Skeletal muscle tissue (tissue), 4 donors: ENCODE data around the gene SLC25A12. TPM values are rescaled to one million over a fixed set of nuclear protein-coding genes. Genes with fewer than 3 reads are reported as not detected.

Source experiments
- H3K27ac ChIP-seq: one replicate; pipeline ENCODE4 v1.7.0; 2013; ENCODE audit warnings: mild to moderate bottlenecking, low read depth, low read length, inconsistent platforms
- H3K27me3 ChIP-seq, 3 donors: one replicate each; pipeline ENCODE4 v1.7.0; 2013; ENCODE audit warnings: low read length in 3 of 3; ENCODE audit not compliant: control insufficient read depth in 3 of 3, insufficient read depth in 3 of 3
- H3K36me3 ChIP-seq, 3 donors: one replicate each; pipeline ENCODE4 v1.7.0; 2013; ENCODE audit warnings: low read length in 3 of 3; ENCODE audit not compliant: control insufficient read depth in 3 of 3, insufficient read depth in 3 of 3
- H3K4me1 ChIP-seq, 3 donors: one replicate each; pipeline ENCODE4 v1.7.0; 2013; ENCODE audit warnings: low read length in 3 of 3, mild to moderate bottlenecking in 3 of 3; ENCODE audit not compliant: control insufficient read depth in 3 of 3, insufficient read depth in 3 of 3
- H3K4me3 ChIP-seq, 3 donors: one replicate each; pipeline ENCODE4 v1.7.0; 2013; ENCODE audit warnings: low read length in 3 of 3
- H3K9ac ChIP-seq, 3 donors: one replicate each; pipeline ENCODE4 v1.7.0; 2013; ENCODE audit warnings: low read length in 3 of 3, mild to moderate bottlenecking in 3 of 3, moderate library complexity in 2 of 3, low read depth in 1 of 3
- H3K9me3 ChIP-seq, 3 donors: one replicate each; pipeline ENCODE4 v1.7.0; 2013; ENCODE audit warnings: low read length in 3 of 3; ENCODE audit not compliant: control insufficient read depth in 3 of 3
- total RNA-seq: library from RNA; depleted of rRNA; stranded (reverse); fragments of >200 nt; gene quantifications from one replicate; pipeline ENCODE4 v1.2.3, GENCODE V29; 2014
- donor health status: Osteomylitis.

Gene SLC25A12
- total RNA-seq, 1 donor from 2014 or later, result 27.7 TPM

GRCh38 chr2:171874517-171874916, 19.5 kb downstream of the SLC25A12 start:
- Histone ChIP-seq H3K27ac (no peak overlapping the region), H3K9ac (no peak overlapping the region), H3K27me3 (no peaks in the 10 kb centered on the region), H3K36me3 (peaks cover 0 to 2% (median 0%) of the 10 kb centered on the region in 3 donors), H3K4me1 (peaks cover 6 to 12% (median 11%) of the 10 kb centered on the region in 3 donors), H3K9me3 (no peaks in the 10 kb centered on the region), H3K4me3 (no peak overlapping the region)

GRCh38 chr2:171864357-171864985, 29.6 kb downstream of the SLC25A12 start:
- Histone ChIP-seq H3K27ac (no peak overlapping the region), H3K36me3 (peaks cover 0 to 3% (median 2%) of the 10 kb centered on the region in 3 donors), H3K9me3 (no peaks in the 10 kb centered on the region), H3K9ac (no peak overlapping the region), H3K4me3 (peak overlapping the region in 1 of 3 donors; percentile 8), H3K4me1 (peaks cover 12 to 17% (median 15%) of the 10 kb centered on the region in 3 donors), H3K27me3 (no peaks in the 10 kb centered on the region)

- Histone ChIP-seq H3K9ac (no peak overlapping the region), H3K9me3 (no peaks in the 10 kb centered on the region), H3K27ac (no peak overlapping the region), H3K4me3 (no peak overlapping the region), H3K27me3 (no peaks in the 10 kb centered on the region), H3K4me1 (peaks cover 14 to 15% (median 14%) of the 10 kb centered on the region in 3 donors), H3K36me3 (peaks cover 0 to 2% (median 0%) of the 10 kb centered on the region in 3 donors)
Measured at GRCh38 chr2:171862501-171862900, 31.5 kb downstream of the SLC25A12 start.

DNA sequence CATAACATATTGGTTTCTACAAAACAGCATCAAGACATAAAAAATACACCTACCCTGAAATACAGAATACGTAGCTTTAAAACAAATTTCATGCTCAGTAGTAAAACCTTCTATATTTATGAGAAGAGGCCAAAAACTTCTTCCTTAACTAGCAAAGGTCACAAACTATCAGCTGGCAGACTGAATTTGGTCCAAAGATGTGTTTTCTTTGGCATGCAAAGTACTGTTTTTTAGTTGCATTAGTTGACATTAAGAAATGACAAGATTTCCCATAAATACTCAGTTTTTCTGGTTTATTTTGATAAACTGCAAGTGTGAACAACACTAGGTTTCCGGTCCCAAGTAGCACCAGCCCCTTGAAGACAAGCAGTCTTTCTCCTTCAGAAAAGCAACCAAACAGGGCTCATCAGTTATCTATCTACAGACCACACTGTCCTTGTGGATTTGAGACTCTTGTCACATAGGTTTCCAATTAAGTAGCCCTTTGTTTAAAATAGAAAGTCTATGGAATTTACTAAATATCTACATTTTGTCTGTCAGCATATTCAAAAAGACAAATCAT, 35.6 kb downstream of the SLC25A12 start:
- Histone ChIP-seq H3K4me1 (peaks cover 5 to 8% (median 5%) of the 10 kb centered on the region in 3 donors), H3K4me3 (no peak overlapping the region), H3K27ac (no peak overlapping the region), H3K36me3 (peaks cover 4 to 13% (median 8%) of the 10 kb centered on the region in 3 donors), H3K27me3 (no peaks in the 10 kb centered on the region), H3K9ac (no peak overlapping the region), H3K9me3 (no peaks in the 10 kb centered on the region)

- peaks cover 4 to 13% (median 13%) of the 10 kb centered on the region in 3 donors for H3K36me3 ChIP-seq
- H3K9ac ChIP-seq, result no peak overlapping the region
- no peaks in the 10 kb centered on the region for H3K9me3 ChIP-seq
- H3K4me1 ChIP-seq, result peaks cover 0 to 10% (median 6%) of the 10 kb centered on the region in 3 donors
- no peak overlapping the region for H3K27ac ChIP-seq
- H3K27me3 ChIP-seq, result no peaks in the 10 kb centered on the region
- no peak overlapping the region for H3K4me3 ChIP-seq
Measured at GRCh38 chr2:171855401-171855800, 38.6 kb downstream of the SLC25A12 start.

DNA sequence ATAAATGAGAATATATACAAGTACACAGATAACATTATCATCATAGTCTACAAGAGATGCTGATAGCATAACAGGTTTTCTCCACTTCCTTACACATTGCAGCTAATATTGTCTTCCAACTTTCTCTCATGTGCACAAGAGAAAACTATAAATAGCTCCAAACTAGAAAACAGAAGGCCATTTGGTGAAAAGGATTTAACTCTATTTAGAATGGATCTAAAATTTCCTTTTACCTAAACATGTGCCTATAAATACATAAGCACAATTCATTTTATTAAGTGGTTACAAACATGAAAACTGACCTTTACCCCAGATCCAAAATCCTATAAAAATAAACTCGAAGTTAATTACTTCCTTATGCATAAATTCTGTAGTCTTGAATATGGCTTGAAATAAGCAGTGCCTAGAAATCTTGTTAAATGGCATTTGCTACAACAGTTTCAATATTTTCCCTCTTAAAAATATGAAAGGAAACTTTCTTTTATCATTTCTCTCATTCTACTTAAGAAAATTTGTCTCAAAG, 41.6 kb downstream of the SLC25A12 start:
- Histone ChIP-seq H3K27me3 (no peaks in the 10 kb centered on the region), H3K9me3 (no peaks in the 10 kb centered on the region), H3K4me1 (peaks cover 0 to 5% (median 3%) of the 10 kb centered on the region in 3 donors), H3K9ac (no peak overlapping the region), H3K36me3 (peaks cover 4 to 18% (median 13%) of the 10 kb centered on the region in 3 donors), H3K27ac (no peak overlapping the region), H3K4me3 (no peak overlapping the region)

DNA sequence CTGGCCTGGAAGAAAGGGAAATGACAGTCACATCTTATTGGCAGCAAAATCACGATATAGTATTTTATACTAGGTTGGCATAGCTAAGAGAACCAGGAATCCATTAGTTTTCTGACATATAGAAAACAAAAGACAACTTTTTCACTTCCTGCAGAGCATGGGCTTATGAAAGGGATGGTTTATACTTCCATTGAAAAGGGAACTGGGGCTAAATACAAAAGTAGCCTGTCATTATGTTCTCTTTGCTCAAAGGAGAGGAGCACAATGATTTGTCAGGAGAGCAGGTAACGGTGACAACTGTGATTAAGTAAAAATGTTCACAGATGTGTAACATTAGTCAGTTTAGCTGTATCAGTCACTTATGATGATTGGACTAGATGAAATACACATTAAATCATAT, 46.4 kb downstream of the SLC25A12 start:
- H3K4me3 ChIP-seq, result no peak overlapping the region
- H3K36me3 ChIP-seq, result peaks cover 0 to 9% (median 2%) of the 10 kb centered on the region in 3 donors
- peaks cover 0 to 5% (median 3%) of the 10 kb centered on the region in 3 donors for H3K4me1 ChIP-seq
- no peaks in the 10 kb centered on the region for H3K27me3 ChIP-seq
- H3K27ac ChIP-seq, result no peak overlapping the region
- no peak overlapping the region for H3K9ac ChIP-seq
- no peaks in the 10 kb centered on the region for H3K9me3 ChIP-seq

DNA sequence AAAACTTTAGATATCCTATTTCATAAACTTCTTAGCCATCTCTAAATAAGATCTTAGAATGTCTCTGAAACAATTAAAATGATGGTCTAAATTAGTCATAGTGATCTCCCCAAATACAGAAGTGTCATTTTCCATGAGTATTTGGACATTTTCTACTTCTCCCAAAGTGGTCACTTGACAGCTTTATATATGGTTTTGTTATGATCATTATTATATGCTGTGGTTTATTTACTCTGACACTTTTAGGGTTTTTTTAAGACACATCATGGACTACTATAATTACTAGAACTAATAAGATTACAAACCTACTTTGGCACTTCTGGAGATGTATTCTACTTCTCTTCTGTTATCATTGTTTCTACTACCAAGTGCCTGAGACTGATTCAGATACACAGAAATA, 47.1 kb downstream of the SLC25A12 start:
- no peaks in the 10 kb centered on the region for H3K27me3 ChIP-seq
- no peak overlapping the region for H3K27ac ChIP-seq
- no peaks in the 10 kb centered on the region for H3K4me1 ChIP-seq
- no peaks in the 10 kb centered on the region for H3K9me3 ChIP-seq
- H3K36me3 ChIP-seq, result peaks cover under 1 to 13% (median 2%) of the 10 kb centered on the region in 3 donors
- H3K4me3 ChIP-seq, result no peak overlapping the region
- no peak overlapping the region for H3K9ac ChIP-seq

DNA sequence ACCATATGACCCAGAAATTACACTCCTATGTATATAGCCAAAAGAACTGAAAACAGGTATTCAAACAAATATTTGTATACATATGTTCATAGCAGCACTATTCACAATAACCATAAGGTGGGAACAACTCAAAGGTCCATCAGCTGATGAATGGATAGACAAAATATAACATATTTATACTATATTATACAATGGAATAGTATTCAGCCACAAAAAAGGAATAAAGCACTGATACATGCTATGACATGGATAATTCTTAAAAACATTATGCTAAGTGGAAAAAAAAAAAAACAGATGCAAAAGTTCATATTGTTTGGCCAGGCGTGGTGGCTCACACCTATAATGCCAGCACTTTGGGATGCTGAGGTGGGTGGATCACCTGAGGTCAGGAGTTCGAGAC, 52.0 kb downstream of the SLC25A12 start:
- H3K27me3 ChIP-seq, result no peaks in the 10 kb centered on the region
- H3K4me1 ChIP-seq, result peaks cover 0 to 2% (median 0%) of the 10 kb centered on the region in 3 donors
- H3K9me3 ChIP-seq, result no peaks in the 10 kb centered on the region
- no peak overlapping the region for H3K27ac ChIP-seq
- H3K9ac ChIP-seq, result no peak overlapping the region
- no peak overlapping the region for H3K4me3 ChIP-seq
- H3K36me3 ChIP-seq, result peaks cover 8 to 21% (median 10%) of the 10 kb centered on the region in 3 donors

- H3K9me3 ChIP-seq, result no peaks in the 10 kb centered on the region
- no peak overlapping the region for H3K4me3 ChIP-seq
- H3K9ac ChIP-seq, result no peak overlapping the region
- H3K36me3 ChIP-seq, result peaks cover 33 to 51% (median 44%) of the 10 kb centered on the region in 3 donors
- H3K27me3 ChIP-seq, result no peaks in the 10 kb centered on the region
- H3K27ac ChIP-seq, result no peak overlapping the region
- H3K4me1 ChIP-seq, result peaks cover 0 to 5% (median 4%) of the 10 kb centered on the region in 3 donors
Measured at GRCh38 chr2:171837736-171838135, 56.3 kb downstream of the SLC25A12 start.
